Spleen (tissue), 7 donors: Measurements from ENCODE around the gene HES6.

Experiments used
- CTCF ChIP-seq, 11 experiments: fragments of 200-600 bp in 7 of 11; fragments of 450-650 bp in 4 of 11; sonication (generic) in 4 of 11; IDR thresholded peaks in 8 of 11; conservative IDR thresholded peaks in 3 of 11; 1 replicate in 7 of 11; 2 replicates in 4 of 11; pipeline versions ENCODE4 v1.4.0 to v1.8.0; 2016 to 2021; ENCODE audit warnings: antibody characterized with exemption in 11 of 11, inconsistent platforms in 4 of 11, mild to moderate bottlenecking in 1 of 11
- POLR2A ChIP-seq, 3 donors: fragments of 450-650 bp; IDR thresholded peaks; one replicate each; pipeline ENCODE4 v1.5.1; 2017; ENCODE audit warnings: antibody characterized with exemption in 3 of 3, mild to moderate bottlenecking in 1 of 3
- POLR2AphosphoS5 ChIP-seq, 3 donors: sonication (generic); formaldehyde crosslinking; IDR thresholded peaks; one replicate each; pipeline ENCODE4 v1.5.1; 2017; ENCODE audit warnings: antibody characterized with exemption in 3 of 3
- donor health status: DM: no; HTN: no; CAD: no; lungs with moderate emphysema.
- donor health status: DM: no; HTN: no; CAD: no.
- donor health status: DM: no; HTN: no; CAD: no.

- TF ChIP-seq CTCF (IDR thresholded peaks at IDR 0.05 in 8 of 11, conservative IDR thresholded peaks at IDR 0.05 in 3 of 11) (no peak), POLR2A (IDR thresholded peaks at IDR 0.05) (no peak), POLR2AphosphoS5 (IDR thresholded peaks at IDR 0.05) (no peak)
Measured at GRCh38 chr2:238202326-238203093, 37.3 kb downstream of the HES6 start.
